Glomerular visceral epithelial cell (primary cell): ENCODE measurements around the gene LARGE1.
"Not testable (repeated sequence)": the region's sequence is repeated elsewhere in the genome, so short reads cannot be mapped to it uniquely, and the experiment has no call there.

ENCODE experiments used
- DNase-seq: peaks from one replicate; pipeline ENCODE4 v3.0.0-alpha.2; 2016; ENCODE audit errors: extremely low spot score

The LARGE1 gene

GRCh38 chr22:33599596-33599995 lies 320.7 kb downstream of the LARGE1 start:
- DNase-seq: no peak

DNA sequence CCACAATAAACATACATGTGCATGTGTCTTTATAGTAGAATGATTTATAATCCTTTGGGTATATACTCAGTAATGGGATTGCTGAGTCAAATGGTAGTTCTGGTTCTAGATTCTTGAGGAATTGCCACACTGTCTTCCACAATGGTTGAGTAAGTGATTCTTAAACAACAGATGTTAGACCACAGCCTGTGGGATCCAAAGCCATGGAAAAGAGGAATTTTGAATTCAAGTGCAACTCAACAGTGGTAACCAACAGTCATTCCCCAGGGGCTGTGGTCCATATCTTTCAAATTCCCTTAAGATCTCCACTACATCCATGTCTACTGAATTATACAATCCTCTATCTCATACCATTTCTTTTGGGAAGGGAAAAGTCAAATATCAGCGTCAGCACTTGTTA lies 321.5 kb downstream of the LARGE1 start:
- DNase-seq: no peak

GRCh38 chr22:33597274-33597985 lies 322.8 kb downstream of the LARGE1 start:
- DNase-seq: no peak

DNA sequence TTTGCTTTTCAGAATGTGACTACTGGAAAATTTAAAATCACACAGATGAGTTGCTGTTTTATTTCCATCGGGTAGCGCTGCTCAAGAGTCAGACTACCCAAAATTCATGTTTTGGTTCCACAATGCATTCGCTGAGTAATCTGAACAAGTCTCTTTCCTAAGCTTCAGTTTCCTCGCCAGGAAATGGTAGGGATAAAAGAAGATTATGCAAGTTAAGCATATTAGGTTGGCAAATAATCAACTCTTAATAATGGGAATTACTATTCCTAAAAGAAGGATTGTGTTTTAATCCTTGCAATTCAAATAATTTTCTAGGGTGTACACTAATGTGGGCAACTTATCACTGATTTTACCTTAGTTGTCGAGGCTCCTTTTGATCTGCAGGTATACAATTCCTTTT lies 326.5 kb downstream of the LARGE1 start:
- no peak for DNase-seq

DNA sequence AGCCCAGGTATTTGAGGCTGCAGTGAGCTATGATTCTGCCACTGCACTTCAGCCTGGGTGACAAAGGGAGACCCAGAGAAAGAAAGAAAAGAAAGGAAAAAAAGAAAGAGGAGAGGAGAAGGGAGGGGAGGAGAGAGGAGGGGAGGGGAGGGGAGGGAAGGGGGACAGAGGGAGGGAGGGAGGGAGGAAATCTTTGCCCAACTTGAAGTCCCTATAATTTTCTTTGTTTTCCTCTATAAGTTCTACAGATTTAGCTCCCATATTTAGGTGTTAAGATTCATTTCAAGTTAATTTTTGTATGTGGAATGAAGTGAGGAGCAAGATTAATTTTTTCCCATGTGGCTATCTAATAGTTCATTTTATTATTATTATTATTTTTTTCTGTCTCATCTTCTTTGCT lies 328.3 kb downstream of the LARGE1 start:
- no peak for DNase-seq

DNA sequence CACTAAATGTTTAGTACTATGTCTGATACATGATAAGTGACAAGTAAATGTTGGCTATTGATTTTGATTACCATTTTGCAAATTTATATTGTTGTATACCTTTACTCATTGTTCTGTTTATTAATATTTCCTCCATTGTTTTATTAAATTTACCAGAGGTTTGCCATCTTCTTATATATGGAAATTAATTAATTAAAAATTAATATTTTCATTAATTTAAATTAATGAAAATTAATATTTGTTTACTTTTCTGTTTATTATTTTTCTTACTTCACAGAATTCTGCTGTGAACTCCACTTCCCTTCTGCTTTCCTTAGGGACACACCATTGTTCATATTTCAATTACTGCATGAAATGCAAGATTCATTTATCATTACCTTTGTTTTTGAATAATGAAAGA lies 331.0 kb downstream of the LARGE1 start:
- no peak for DNase-seq

- DNase-seq: no peak
Observed at GRCh38 chr22:33588860-33589259, 331.4 kb downstream of the LARGE1 start.

DNA sequence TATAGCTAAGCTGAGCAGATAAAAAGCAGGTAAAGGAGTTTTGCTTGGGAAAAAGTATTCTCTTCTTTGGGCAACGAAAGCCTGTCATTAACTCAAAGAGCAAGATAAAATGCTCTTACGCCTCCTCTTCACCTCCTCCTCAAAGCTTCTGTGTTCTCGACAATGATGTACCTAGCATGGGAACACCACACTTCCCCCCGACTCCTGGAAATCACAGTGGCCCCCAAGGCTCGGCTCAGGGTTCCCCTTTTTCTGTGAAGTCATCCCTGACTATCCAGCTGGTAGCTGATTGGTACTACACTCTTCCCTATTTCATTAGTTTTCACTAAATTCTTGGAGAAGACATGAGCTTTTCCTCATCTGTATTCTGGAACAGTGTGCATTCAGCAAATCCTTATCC lies 336.1 kb downstream of the LARGE1 start:
- no peak for DNase-seq

- DNase-seq: no peak
Observed at GRCh38 chr22:33582822-33583400, 337.4 kb downstream of the LARGE1 start.

DNA sequence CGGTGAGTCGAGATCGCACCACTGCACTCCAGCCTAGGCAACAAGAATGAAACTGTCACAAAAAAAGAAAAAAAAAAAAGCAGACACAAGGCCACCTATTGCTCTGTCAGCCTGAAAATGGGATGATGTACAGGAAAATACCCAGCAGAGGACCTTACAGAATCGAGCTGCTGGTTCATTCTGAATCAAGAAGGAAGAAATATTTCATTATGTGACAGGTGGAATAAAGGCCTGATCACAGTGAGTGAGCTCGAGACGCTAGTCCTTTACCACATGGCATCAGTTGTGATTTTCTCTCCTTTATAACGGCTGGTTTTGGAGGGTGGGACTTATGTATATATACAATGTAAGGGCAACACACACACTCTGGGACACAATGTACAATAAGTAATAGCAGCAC lies 340.0 kb downstream of the LARGE1 start:
- no peak for DNase-seq

DNA sequence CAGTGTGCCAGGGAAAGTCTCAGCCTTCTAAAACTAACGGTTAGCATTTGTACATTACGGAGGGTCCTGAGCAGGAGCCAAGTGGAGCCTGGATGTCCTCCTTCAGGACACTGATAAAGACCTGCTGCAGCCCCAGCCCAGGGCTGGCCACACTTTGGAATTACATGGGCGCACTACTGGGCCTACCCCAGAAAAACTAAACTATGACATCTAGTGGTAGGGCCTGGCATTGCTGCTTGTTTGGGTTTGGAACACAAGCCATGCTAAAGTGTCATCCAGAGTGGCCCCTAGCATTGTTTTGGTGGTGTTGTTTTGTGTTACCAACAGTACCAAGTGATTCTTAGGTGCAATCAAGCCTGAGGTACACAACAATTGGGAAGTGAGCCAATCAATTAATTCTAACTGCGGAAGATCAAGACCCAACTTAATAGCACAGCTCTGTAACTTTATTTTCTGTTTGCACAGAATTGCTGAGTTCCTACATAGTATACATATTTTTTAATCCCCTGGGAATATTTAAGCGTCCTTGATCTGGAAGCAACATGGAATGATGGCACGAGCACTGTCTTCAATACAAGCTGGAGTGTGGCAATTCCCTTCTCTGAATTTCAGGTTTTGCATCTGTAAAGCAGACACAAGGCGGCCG lies 340.7 kb downstream of the LARGE1 start:
- DNase-seq: peak; percentile 59

- DNase-seq: no peak
Observed at GRCh38 chr22:33578752-33579151, 341.5 kb downstream of the LARGE1 start.

DNA sequence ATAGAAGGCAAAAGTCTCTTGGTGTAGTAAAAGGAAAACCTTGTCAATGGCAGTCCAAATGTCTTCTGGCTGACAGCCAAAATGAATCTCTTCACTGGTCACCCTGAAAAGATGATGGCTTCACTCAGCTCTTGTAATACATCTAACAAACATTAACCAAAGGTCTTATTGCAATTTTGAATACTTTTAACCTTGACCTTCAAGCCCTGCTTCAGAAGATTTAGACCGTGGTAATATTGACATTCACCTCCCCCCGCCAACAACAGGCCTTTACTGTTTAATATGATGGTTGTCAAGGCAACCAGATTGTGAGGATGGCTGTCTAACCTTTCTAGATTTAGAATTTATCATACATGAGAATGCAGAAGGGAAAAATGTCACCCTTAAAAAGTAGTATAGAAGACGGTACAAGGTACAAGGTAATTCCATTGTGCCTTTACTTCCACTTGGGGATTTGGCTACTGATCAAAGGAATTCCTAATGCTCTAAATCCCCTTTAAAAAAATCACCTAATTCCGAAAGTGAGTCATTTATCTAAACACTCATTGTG lies 342.3 kb downstream of the LARGE1 start:
- DNase-seq: peak; percentile 59

DNA sequence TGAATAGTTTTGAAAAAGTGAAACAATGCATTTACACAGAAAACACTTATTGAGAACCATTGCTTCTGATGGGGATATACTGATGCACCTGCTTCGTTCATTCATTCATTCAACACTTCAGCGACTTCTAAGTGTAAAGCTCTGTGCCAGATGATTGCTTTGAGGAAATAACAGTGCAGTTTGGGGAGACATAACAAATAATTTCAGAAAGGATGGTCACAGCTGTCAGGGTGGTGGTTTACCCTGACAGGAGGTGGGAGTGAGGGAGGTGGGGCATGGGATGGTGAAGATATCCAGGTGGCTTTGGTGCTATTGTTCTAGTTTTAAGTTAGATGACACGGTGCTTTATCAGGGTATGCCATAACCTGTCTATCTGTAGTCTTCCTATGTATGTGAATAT lies 344.1 kb downstream of the LARGE1 start:
- DNase-seq: no peak

GRCh38 chr22:33575771-33576170 lies 344.5 kb downstream of the LARGE1 start:
- no peak for DNase-seq

DNA sequence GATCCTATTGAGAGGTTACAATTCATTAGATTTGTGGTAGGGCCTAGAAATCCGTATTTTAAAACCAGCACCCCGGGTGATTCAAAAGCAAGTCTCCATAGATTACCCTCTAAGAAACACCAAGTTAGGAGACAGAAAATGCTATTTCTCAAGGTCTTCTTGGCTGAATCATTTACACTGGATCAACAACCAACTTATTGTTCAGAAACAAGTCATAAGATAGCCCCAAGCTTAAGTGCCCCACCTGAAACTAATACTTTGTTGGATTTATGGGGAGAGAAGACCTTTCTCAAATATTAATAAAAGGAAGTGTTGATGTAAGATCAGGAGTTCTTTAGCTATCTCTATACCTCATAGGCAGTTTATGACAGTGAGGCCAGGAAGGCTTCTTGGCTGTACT lies 345.2 kb downstream of the LARGE1 start:
- no peak for DNase-seq

DNA sequence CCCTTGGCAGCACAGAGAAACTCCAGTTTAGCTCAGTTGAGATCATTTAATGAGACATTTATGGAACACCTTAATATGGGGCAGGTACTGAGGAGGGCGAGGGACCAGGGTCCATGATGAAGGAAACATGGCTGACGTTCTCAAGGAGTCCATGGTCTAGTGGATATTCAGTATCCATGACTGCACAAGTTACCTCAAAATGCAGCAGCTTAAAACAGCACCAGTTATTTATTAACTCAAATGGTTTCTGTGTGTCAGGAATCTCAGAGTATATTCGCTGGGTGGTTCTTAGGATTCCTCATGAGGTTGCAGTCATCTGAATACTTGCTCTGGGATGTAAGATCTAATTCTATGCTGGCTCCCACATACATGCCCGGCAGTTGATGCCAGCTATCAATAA lies 346.8 kb downstream of the LARGE1 start:
- DNase-seq: peak; percentile 86

GRCh38 chr22:33572086-33572485 lies 348.2 kb downstream of the LARGE1 start:
- no peak for DNase-seq

DNA sequence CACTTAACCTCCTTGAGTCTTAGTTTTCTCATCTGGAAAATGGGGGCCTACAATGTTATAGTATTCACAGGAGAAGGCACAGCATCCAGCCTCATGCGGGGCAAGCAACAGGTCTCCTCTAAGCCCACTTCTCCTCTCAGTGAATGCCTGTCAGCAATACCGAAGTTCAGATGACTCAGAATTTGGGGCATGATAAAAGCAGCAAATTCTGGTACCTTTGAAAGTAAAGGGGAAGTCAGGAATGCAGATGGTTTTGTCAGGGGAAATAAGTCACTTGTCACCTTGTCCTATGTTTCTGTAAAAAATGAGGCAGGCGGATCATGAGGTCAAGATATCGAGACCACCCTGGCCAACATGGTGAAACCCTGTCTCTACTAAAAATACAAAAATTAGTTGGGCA lies 350.2 kb downstream of the LARGE1 start:
- DNase-seq: no peak

DNA sequence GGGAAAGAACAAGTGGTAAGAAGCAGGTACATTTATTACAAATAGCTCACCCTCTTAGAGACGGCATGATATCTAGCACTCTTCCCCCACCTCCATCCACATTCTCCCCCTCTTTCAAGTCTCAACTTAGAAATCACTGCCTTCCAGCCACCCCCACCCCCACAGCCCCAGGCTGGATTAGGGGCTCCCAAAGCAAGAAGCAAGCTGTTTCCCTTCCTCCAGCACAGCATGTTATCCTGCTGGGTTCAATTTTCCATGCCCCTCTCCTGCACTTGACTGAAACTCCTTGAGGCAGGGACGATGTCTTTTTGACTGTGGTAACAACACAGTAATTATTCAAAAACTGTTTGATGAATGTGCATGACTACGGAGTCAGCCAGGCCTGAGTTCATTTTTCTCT lies 350.7 kb downstream of the LARGE1 start:
- DNase-seq: no peak

DNA sequence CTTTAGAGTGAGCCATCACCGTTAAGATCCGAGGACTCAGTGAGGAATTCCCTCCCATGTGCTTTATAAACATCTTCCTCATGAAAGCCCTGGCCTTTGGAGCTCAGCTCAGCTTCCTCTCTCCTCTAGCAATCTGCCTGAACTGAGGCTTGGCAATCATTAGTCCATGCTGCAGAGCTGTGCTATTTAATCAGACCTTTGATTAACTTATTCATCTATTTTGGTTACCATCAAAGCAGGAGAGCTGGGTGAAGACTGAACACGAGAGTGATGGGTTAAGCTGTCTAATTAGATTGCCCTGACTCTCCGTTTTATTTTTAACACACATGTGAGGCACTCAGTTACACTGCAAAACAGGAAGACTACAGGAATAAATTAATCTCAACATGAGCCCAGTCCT lies 351.3 kb downstream of the LARGE1 start:
- DNase-seq: no peak

- DNase-seq: not testable (repeated sequence)
Observed at GRCh38 chr22:33566495-33566894, 353.8 kb downstream of the LARGE1 start.

DNA sequence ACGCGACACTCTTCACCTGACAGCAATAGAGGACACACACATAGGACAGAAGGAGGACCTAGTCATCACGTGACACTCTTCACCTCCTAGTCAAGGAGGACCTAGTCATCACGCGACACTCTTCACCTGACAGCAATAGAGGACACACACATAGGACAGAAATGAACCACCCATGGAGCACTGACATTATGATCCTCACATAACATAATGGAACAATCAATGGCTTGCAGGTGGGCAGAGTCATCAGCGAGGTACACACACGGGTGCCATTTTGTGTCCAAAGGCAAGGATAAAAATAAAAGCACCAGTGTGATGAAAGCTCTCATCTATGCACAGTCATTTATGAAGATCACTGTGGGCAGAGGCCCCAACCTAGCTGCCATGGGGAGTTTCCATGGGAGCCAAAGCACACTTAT lies 354.7 kb downstream of the LARGE1 start:
- no peak for DNase-seq
